DMS153 (cell line): ENCODE measurements around the gene ADGRG1.
A peak's percentile ranks its signal among the peaks of the same experiment; 100 is the strongest.

Experiments used
- DNase-seq: peaks from one replicate; lab custom pipeline; 2025; lab: John Stamatoyannopoulos, UW

The ADGRG1 gene

DNA sequence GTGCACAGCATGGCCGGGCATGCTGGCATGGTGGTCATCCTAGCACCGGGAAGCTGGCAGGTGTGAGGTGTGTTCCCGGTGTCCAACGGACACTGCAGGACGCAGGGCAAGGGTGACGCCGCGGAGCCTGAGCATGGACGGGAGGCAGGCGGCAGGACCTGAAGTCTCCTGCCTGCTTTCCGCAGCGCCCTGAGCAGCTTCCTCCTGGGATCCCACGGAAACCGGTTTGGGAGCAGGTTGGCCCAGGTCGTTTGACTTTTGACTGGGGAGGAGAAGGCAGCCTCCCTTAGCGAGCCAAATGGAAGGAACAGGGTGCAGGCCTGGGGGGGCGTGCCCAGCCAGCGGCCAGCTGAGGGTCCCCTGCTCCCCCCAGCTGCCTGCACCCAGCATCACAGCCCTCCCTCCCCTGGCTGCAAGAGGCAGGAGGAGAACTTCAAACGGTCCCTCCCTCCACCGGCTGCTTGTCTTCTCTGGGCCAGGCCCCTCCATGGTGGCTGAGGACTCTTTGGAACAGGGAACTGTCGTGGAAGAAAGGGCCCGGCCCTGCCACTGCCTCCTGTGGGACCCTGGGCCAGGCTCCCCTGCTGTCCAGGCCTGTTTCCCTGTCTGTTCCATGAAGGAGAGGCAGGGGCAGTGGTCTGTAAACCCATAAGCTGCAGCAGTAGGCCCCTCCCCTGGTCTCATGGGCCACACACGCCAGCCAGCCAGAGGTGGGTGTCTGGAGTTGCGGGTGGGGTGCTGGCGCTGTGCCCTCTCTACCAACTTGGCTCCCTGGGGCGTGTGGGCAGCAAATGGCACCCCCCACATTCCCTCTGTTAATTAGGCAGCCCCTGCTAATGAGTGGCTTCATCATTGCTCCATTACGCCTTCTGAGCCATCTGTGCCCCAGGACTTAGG is 7.8 kb upstream of the ADGRG1 start:
- peak; percentile 3 for DNase-seq

GRCh38 chr16:57621521-57622271 is 6.7 kb upstream of the ADGRG1 start:
- DNase-seq, result peak; percentile 22

GRCh38 chr16:57622361-57623250 is 5.8 kb upstream of the ADGRG1 start:
- DNase-seq, result no peak

- peak; percentile 72 for DNase-seq
Observed at GRCh38 chr16:57623251-57624043, 5.0 kb upstream of the ADGRG1 start.

DNA sequence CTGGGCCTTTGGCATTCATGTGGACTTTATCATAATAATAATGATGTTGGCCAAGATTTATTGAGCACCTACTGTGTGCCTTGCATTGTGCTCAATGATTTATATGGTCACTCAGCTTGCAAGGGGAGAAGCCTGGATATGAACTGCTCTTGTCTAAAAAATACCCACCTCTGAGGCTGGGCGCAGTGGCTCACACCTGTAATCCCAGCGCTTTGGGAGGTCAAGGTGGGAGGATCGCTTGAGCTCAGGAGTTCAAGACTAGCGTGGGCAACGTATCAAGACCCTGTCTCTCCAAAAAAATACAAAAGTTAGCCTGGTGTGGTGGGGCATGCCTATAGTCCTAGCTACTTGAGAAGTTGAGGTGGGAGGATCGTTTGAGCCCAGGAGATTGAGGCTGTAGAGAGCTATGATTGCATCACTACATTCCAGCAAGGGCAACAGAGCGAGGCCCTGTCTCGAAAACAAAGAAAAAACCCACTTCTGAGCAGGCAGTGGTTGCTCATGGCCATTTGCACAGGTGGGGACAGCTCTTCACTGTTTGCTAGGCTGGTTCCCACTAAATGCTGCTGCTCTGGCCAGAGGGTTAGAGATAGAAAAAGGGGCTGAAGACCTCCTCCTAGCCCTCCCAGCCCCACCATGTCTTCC is 4.3 kb upstream of the ADGRG1 start:
- no peak for DNase-seq

GRCh38 chr16:57624806-57625500 is 3.5 kb upstream of the ADGRG1 start:
- no peak for DNase-seq

GRCh38 chr16:57626420-57627170 is 1.8 kb upstream of the ADGRG1 start:
- DNase-seq, result no peak

- no peak for DNase-seq
Observed at GRCh38 chr16:57627184-57627871, 1.1 kb upstream of the ADGRG1 start.

- DNase-seq, result no peak
Observed at GRCh38 chr16:57628783-57629293, 408 bp downstream of the ADGRG1 start.

GRCh38 chr16:57629516-57630406 is 1.3 kb downstream of the ADGRG1 start:
- no peak for DNase-seq

DNA sequence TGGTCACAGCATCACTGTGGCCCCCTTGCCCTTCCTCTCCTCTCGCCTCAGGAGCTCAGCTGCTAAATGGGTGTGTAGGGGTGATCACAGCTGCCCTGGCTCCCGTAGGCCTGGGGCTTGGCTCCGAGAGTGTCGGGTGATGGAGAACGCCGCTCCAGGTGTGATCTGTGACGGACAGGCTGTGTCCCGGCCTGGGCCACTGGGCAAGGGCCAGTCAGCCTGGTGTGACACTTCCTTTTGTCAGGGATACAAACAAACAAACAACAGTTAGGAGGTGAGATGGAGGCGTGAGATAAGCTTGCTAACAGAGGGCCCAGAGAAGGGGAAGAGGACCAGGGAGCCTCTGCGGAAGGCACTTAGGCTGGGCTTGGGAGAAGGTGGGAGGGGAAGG is 2.0 kb downstream of the ADGRG1 start:
- DNase-seq, result no peak

DNA sequence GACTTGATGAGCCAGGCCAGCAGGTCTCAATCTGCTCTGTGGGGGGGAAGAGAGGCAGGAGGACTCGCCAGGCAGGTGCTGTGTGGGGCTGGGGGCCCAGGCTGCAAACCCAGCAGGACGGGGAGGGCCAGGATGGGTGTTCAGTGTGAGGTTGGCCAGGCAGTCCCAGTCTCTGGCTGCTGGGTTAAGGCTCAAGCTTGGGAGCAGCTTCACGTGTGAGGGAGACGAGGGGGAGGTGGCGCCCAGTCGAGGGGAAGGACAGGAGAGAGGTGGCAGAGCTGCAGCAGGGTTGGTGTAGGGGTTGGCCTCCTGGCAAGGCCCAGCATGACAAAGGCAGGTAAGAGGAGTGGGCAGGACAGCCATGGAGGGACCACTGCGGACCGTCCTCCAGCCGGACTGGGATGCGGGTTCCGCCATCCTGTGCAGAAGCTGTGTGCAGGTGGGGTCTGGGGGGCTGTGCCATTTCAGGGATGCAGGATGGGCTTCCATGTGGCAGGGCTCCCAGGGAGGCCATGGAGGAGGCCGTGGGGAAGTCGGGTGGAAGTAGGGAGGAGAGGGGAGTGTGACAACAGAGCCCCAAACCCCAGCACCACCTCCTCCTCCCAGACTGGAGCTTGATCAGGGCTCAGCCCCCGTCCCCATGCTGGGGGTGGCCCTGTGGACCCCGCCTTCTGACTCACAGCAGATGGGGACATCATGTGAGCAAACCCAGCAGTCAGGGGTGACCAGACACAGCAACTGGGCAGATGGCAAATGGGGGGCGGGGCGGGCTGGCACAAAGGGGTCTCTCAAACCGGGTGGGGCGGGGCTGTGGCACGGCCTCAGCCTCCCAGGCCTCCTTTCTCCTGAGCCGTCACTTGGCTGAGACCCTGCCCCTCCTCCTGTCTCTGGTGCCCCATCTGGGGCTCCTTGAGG is 2.8 kb downstream of the ADGRG1 start:
- no peak for DNase-seq

GRCh38 chr16:57632568-57632967 is 4.1 kb downstream of the ADGRG1 start:
- DNase-seq, result no peak

GRCh38 chr16:57633383-57634064 is 5.1 kb downstream of the ADGRG1 start:
- no peak for DNase-seq

GRCh38 chr16:57634171-57634570 is 5.7 kb downstream of the ADGRG1 start:
- DNase-seq, result no peak
